SK-N-DZ (cell line): ENCODE measurements around the gene TCAF1.
"Not testable (repeated sequence)": the region's sequence is repeated elsewhere in the genome, so short reads cannot be mapped to it uniquely, and the experiment has no call there.

Source experiments
- DNase-seq: peaks from one replicate; pipeline ENCODE4 v3.0.0-alpha.2; 2015; ENCODE audit warnings: low spot score

TCAF1 gene

DNA sequence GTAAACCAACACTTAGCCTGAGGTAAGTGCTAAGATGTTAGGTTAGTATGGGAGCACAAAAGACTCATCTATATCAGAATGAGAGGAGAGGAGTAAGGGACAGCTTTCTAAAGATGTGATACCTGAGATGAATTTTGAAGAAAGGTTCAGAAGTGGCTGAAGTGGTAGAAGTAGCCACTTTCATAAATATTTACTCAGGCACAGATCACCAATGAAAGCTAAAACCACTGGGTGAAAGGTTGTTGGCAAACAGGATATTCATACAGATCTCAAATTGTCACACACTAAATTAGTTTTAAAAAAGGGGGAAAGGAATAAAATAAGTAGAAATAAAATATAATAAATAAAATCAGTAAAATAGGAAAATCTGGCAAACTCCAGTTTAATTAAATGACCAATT is 30.4 kb downstream of the TCAF1 start:
- DNase-seq, result not testable (repeated sequence)

DNA sequence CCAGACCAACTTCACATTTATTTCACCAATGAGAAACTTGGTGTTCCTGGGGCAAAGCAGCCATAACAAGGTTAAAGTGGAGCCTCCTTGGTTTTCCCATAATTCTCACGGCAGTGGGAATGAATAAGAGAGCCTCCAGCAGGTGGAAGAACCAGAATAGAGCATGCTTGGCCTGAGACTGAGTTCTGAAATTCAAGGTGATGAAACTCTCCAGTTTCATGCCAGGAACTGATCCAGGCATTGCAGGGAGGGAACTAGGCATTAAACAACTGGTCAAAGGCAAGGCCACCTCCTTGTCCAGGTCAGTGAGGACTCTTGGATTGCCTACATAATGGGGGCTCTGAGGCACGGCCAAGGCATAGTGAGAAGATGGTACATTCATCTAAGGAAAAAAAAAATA is 44.0 kb downstream of the TCAF1 start:
- DNase-seq, result not testable (repeated sequence)

DNA sequence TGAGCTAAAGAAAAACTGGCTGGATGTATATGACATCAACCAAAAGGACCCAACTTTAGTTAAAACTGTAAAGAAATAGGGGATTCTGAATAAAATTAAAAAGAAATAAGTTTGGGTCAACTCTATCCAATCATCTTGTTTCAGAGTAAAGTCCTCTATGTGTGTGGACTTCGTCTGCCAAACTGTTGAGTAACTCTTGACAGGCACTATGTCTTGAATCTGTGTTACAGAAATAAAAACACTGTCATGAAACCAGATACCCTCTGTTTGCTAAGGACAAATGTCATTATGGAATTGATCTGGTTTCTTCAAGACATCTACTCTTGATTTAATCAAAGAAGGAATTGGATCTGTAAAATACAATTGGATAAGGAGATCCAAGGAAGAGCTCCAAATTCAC is 46.5 kb downstream of the TCAF1 start:
- not testable (repeated sequence) for DNase-seq

DNA sequence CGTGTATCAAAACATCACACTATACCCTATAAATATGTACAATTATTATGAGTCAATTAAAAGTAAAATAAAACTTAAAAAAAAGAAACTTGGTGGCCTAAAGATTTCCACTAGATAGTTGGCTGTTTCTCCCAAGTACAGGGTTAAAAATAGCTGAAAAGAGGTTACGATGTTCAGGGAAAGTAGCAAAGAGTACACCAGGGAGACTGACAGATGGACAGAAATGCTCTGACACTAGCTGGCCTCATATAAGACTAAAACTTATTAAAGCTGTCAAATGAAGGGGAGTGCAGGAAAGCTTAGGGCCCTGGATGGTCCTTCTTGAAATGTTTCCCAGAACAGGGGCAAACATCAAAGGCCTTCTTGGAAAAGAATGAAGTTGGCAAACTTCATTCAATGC is 51.3 kb downstream of the TCAF1 start:
- DNase-seq, result no peak

DNA sequence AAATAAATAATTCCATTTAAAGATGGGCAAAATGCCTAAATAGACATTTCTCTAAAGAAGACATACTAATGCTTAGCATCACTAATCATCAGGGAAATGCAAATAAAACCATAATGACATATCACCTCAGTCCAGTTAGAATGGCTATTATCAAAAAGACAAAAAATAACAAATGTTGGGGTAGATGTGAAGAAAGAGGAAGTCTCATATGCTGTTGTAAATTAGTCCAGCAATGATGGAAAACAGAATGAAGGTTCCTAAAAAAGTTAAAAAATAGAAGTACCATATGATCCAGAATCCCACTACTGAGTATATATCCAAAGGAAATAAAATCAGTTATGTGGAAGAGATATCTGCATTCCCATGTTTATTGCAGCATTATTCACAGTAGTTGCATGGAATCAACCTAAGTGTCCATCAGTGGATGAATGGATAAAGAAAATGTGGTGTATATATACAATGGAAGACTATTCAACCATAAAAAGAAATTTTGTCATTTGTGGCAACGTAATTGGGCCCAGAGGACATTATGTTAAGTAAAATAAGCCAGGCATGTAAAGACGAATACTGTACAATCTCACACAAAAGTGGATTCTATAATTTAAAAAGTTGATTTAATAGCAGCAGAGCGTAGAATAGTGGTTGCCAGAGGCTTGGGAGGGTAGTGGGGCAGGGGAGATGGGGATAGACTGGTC is 52.0 kb downstream of the TCAF1 start:
- no peak for DNase-seq

DNA sequence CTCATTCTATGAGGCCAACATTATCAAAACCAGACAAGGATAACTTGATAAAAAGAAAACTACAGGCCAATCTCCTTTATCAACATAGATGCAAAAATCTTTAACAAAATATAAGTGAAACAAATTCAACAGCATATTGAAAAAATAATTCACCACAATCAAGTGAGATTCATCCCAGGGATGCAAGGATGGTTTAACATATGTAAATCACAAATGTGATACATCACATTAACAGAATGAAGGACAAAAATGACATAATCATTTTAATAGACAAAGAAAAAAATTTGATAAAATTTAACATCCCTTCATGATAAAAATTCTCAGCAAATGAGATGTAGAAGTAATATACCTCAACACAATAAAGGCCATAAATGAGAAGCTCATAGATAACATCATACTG is 53.8 kb downstream of the TCAF1 start:
- no peak for DNase-seq

DNA sequence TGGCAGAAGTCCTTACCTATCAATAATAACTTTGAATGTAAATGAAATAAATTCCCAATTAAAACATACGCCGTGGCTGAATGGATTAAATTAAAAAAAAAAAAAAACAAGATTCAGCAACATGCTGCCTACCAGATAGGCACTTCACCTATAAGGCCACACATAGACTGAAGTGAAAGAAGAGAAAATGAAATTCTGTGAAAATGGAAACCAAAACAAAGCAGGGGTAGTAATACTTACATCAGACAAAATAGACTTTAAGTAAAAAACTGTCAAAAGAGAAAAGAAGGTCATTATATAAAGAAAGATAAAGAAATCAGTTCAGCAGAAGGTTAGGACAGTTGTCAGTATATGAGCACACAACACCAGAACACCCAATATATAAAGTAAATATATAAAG is 55.3 kb downstream of the TCAF1 start:
- no peak for DNase-seq

DNA sequence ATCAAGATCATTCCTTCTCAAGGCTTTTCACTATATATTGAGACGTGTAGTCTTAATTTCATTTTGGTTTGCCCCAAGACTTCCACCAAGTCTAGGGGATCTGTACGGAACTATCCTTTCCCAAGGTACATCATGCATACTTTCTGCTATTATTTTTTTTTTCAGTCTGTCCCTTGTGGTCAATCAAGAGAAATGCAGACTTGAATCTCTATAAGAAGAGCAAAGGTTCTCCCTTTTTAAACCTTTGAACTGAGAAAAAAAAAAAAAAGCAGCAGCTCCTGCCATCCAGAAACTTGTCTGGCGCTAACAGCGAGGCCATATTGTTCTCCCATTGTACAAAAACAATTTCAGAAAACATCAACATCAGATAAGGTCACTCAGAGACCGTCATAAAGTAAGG is 60.3 kb downstream of the TCAF1 start:
- DNase-seq, result not testable (repeated sequence)

DNA sequence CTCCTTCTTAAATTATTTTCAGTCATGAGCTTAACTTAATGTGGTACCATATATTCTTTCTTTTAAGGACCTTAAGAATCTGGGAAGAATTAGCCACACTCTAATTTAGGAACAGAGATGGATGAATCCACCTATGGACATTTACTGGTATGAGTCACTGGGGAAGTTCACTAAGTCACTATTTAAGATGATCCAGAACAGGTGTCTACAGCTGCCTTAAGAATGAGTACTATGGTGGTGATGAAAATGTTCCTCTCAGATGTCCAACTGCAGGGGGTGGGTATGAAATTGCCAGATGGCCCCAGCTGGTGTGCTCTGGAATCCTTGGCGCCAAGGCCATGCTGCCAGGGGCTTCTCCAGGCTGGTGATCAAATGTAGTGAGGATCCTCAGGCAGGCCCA is 61.9 kb downstream of the TCAF1 start:
- DNase-seq, result not testable (repeated sequence)

DNA sequence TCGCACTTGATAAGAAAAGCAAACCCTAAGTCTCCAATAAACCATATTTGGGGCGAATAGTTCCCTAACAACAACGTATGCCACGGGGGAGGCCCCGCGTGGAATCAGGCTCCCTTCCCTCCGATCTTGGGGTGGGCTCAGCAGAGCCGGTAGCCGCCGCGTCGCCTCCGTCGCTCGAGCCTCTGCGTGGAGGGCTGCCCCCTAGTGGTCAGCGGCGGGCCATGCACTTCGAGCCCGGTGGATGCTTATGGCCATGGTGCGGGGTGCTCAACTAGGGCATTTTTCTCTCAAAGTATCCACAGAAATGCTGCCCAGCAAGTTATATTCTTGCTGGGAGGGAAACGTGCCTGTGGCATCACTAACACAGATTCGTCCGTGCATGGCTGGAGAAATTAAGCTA is 64.8 kb downstream of the TCAF1 start:
- not testable (repeated sequence) for DNase-seq

DNA sequence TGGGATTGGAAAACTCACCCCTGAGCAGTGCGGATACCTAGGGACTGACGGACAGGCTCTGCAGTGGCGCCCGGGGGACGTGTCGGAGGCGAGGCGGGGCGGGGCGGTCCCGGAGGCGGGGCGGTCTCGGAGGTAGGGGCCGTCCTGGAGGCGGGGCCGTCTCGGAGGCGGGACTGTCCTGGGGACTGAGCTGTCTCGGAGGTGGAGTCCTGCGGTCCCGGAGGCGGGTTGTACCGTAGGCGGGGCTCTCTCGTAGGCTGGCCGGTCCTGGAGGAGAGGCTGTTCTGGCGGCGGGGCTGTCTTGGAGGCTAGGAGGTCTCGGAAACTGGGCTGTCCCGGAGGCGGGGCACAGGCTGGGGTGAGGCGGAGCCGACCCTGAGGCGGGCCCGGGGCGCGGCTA is 65.4 kb downstream of the TCAF1 start:
- DNase-seq, result not testable (repeated sequence)

DNA sequence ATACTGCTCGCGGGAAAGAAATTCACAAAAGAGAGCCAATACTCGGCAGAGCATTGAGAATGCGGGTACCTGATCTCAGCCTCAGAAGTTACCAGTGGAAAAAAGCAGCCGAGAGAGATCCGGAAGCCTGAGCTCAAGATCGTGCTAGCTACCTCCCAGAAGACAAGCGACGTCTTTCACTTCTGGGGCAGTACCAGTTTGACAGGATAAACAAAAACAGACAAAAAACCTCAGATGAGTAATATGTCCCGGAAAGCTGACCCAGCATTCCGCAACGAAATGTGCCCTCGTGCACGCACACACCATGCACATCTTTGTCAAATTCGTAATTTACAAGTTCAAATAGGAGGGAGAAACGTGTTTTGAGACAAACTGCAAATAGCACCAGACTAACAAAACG is 65.9 kb downstream of the TCAF1 start:
- DNase-seq, result not testable (repeated sequence)

DNA sequence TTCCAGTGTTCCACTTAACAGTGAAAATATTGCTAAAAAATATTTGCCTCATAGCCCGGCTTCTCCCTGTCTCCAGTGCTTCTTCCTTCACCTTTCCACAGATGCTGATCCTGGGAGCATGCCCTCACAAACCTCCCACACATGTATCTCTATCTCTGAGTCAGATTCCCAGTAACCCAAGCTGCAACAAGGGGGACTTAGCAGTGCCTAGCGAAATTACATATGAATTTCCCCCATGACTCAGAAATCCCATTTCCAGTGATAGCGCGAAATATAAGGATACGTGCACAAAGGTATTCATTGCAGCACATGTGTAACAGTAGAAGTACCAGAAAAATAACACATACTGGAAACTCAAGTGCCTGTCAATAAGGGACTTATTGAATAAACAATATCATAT is 75.4 kb downstream of the TCAF1 start:
- DNase-seq, result not testable (repeated sequence)

DNA sequence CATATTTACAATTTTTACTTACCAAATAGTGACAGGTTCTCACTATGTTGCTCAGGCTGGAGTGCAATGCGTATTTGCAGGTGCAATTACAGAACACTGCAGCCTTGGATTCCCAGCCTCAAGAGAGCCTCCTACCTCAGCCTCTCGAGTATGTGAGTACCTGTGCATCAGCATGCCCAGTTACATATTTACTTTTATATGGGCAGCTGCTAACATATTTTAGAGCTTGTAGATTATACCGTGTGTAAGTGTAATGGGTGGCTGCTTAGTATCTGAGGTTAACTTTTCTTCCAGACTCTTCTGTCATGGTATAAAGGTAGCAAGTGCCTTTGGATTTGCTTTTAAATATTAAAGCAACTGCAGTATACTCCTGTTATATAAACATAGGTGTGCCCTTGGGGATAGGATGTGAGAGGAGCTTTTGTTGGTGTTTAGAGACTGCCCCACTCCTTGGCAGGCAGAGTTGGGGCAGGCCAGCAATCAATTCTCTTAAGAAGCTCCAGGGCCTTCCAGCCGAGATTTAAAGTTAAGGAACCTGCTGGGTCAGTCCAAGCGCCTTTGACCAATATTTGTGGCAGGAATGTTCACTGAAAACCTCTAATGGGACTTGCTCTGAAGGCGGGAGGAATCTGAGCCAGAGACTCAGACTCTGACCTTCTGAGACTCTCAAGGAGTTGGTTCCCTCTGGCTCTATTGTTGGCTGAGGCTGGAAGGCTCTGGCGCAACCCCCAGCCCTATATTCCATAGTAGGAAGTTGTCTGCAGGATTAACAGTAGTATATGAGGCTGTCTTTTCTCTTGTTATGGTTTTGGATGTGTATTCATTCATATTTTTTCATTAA is 77.5 kb downstream of the TCAF1 start:
- DNase-seq, result not testable (repeated sequence)

DNA sequence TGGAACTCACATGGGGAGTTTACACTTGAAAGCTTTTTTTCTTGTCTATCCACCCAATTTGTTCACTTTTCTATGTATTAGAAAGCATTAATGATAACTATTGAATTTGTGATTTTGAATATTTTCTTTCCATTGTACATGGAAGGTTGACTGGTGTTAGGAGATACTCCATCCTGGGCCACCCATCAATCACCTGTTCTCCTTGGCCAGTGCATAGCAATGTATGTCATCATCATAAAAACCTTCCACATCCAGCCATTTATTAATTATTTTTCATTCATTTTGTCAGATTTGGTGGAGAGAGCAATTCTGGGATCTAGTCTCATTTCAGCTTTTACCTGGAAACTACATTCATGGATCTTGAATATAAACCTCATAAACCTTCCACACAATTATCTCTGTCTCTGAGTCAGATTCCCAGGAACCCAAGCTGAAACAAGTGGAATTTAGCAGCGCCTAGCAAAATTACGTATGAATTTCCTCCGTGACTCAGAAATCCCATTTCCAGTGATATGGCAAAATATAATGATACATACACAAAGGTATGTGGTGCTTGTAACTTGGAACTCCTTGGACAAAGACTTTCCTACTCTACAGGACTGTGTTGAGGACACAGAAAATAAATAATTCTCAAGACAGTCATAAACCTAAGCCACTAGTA is 78.2 kb downstream of the TCAF1 start:
- not testable (repeated sequence) for DNase-seq

DNA sequence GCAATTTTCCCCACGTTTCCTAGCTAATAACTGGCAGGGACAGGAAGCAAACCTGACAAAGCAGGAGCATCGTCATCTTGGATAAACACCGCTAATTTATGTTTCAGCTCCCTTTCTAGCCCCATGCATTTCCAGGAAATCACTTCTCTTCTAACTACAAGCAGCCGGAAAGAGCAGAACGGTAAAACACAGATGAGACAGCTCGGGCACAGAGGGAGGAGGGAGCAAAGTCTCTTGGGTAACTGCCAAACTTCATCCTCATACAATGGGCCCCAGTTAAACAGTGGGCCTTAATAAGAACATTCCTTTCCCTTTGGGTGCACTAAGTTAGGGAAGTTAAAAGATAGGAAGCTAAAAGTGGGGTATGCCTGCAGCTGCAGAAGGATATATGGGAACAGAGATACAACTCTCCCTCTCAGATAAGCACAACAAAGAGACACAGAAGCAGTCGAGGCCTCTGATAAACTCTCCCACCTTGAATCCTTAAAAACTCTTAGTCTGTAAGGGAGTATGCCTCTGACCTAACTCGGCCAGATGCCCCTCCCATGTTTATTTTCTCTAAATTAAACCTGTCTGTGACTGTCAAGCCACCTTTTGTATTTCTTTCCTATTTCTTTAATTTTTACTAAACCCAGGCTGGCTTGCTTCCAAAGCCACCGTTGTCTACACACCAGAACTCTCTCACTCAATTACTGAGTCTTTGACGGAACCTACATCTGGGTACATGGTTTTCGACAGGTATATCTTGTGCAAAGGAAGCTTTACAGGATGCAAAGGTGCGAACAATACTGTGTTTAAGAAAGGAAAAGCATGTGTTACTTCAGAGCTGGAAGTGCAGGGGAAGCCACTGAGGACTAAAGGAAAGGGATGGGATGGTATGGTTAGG is 80.3 kb downstream of the TCAF1 start:
- not testable (repeated sequence) for DNase-seq

DNA sequence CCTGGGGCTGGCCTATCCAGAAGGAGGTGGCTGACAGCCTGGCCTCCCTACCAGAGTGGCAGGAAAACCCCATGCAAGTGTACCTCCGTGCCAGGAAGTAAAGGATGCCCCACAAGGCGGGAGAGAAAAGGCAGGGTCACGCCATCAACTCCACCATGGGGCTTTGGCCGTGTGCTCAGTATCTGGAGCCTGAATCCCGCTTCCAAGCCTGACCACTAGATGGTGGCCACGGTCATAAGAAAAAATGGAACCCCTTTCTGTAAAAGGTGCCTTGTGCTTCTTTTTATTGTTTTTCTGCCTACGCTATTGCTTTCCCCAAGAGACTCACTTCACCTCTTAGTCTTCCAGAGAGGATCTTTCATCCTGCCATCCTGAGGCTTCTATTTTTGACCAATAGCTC is 84.1 kb downstream of the TCAF1 start:
- not testable (repeated sequence) for DNase-seq

DNA sequence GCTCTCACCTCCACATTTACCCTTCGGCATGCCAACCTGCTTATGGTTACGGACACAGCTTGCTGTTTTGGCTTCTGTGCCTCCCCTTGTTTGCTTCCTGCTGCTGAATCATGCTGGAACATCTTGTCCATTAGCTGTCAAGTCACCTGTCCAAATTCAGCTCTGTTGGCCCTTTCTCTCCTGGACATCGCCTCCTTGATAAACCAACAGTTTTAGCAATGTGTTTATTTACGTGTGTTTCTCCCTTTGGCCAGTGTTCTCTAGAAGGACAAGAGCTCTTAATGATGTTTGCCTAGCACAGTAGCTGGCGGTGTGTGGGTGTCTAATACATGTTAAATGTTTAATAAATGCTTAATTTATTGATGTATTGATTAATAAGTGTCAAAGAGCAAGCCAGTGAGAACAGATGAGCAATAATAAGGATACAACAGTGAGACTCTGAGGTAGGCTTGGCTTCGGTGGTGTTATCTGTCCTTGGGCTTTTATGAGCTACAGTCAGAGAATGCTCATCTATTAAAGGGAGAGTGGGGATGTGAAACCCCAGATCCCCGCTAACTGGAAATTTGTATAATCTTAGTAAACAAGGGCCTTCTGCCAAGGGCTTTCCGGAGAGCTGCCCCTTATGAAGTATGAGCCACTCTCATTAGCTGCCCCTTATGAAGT is 85.4 kb downstream of the TCAF1 start:
- not testable (repeated sequence) for DNase-seq

DNA sequence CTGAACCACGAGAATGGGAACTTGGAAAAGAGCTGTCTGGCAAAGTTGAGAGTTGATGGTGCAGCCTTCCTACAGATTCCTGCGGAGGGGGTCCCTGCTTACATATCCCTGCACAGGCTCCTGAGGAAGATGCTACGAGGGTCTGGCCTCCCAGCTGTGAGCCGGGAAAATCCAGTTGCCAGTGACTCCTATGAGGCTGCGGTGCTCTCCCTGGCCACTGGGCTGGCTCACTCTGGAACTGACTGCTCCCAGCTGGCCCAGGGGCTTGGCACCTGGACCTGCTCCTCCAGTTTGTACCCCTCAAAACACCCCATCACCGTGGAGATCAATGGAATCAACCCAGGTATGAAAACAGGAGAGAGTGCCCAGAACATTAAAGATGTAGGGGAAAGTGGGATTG is 91.3 kb downstream of the TCAF1 start:
- DNase-seq, result not testable (repeated sequence)

DNA sequence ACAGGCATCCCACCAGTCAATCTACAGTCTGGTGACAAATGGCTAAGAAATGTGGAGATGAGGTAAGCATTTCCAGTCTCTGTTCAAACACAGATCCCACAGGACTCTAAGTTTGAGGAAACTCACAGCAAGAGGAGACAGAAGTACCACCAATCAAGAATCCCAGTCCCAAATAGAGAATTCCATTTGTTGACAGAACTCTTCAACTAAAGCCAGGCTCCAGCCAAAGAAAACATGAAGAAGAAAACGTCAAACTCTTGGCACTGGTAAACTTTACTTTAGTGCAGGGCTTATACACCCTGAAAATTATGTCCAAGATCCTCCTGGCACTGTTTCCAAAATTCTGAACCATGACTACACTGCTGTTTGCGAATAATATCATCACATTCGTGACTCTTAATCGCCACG is 95.3 kb downstream of the TCAF1 start:
- DNase-seq, result not testable (repeated sequence)
